Measurements from ENCODE around the gene WNK1.
"Not testable (repeated sequence)": the region's sequence is repeated elsewhere in the genome, so short reads cannot be mapped to it uniquely, and the experiment has no call there.

The WNK1 gene

GRCh38 chr12:812950-813349, 60.6 kb downstream of the WNK1 start:
- no peak for DNase-seq (ENCODE audit: low read depth, low spot score)
- in situ Hi-C loops (cut with HindIII; ENCODE audit: low sequenced_read_pairs) = no loop called here
- no peak for TF ChIP-seq CTCF (IDR thresholded peaks at IDR 0.05; ENCODE audit: low read depth, low read length)
- no peak overlapping the region for H3K4me3 ChIP-seq (ENCODE audit: low read depth, low read length)

GRCh38 chr12:817456-817855, 65.1 kb downstream of the WNK1 start:
- in situ Hi-C loops (cut with HindIII; ENCODE audit: low sequenced_read_pairs); DNase-seq (ENCODE audit: low read depth, low spot score); H3K4me3 ChIP-seq (ENCODE audit: low read depth, low read length): not testable (repeated sequence)

- in situ Hi-C loops (cut with HindIII; ENCODE audit: low sequenced_read_pairs) = no loop called here
- H3K4me3 ChIP-seq (ENCODE audit: low read depth, low read length) = no peak overlapping the region
- no peak for TF ChIP-seq CTCF (IDR thresholded peaks at IDR 0.05; ENCODE audit: low read depth, low read length)
- no peak for DNase-seq (ENCODE audit: low read depth, low spot score)
Observed at GRCh38 chr12:817941-818600, 65.7 kb downstream of the WNK1 start.

GRCh38 chr12:818733-819132, 66.4 kb downstream of the WNK1 start:
- in situ Hi-C loops (cut with HindIII; ENCODE audit: low sequenced_read_pairs) = no loop called here
- no peak for DNase-seq (ENCODE audit: low read depth, low spot score)
- peak; percentile 3 for TF ChIP-seq CTCF (IDR thresholded peaks at IDR 0.05; ENCODE audit: low read depth, low read length)
- no peak overlapping the region for H3K4me3 ChIP-seq (ENCODE audit: low read depth, low read length)

- H3K4me3 ChIP-seq (ENCODE audit: low read depth, low read length) = no peak overlapping the region
- TF ChIP-seq CTCF (IDR thresholded peaks at IDR 0.05; ENCODE audit: low read depth, low read length) = no peak
- in situ Hi-C loops (cut with HindIII; ENCODE audit: low sequenced_read_pairs) = no loop called here
- no peak for DNase-seq (ENCODE audit: low read depth, low spot score)
Observed at GRCh38 chr12:820336-820735, 68.0 kb downstream of the WNK1 start.

GRCh38 chr12:823028-823698, 70.8 kb downstream of the WNK1 start:
- DNase-seq (ENCODE audit: low read depth, low spot score) = no peak
- no peak for TF ChIP-seq CTCF (IDR thresholded peaks at IDR 0.05; ENCODE audit: low read depth, low read length)
- H3K4me3 ChIP-seq (ENCODE audit: low read depth, low read length) = no peak overlapping the region
- in situ Hi-C loops (cut with HindIII; ENCODE audit: low sequenced_read_pairs) = no loop called here

- no peak for DNase-seq (ENCODE audit: low read depth, low spot score)
- in situ Hi-C loops (cut with HindIII; ENCODE audit: low sequenced_read_pairs) = no loop called here
- no peak overlapping the region for H3K4me3 ChIP-seq (ENCODE audit: low read depth, low read length)
- no peak for TF ChIP-seq CTCF (IDR thresholded peaks at IDR 0.05; ENCODE audit: low read depth, low read length)
Observed at GRCh38 chr12:826331-826730, 74.0 kb downstream of the WNK1 start.

Data from astrocyte of the spinal cord (primary cell).